ENCODE data around the gene B4GALT1.

The B4GALT1 gene

DNA sequence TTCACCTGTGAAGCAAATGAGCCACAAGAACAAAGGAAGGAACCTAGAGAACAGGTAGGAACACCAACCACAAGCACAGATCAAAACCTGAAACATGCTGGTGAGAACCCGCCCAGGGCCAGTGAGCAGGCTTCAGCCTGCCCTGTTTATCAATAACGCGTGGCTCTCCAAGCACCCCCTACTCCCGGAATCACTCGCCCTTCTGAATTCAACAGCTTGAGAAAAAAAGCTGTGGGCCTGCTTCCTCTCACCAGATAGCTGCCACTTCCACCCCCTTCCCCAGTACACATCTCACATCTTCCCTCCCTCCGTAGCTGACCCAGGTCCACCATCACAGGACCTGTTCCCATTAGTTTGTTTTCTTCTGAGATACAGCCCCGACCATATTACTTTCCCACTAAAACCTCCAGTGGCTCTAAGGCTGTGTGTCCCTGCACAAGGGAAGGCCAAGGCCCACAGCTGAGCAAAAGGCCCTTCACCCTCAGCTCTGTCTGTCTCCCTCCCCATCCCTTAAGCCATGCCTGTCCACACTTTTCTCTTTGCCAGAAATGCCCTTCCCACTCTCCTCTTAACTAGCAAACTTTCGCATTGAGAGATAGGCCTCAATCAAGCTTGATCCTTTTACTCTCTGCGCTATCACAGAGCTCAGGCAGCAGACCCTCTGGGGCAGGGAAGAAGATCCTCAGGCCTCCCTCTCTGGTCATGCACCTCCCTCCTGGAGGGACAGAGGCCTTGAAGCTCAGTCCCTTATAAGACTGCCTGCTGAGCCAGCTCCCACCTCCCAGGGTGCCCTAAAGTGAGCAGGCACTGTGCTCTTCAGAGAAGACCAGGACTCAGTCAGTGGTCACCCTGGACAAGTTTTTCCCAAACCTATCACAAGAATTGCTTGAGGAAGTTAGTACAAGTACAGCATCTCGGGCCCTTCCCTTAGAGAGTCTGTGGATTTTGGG, 30.1 kb downstream of the B4GALT1 start:
- TF ChIP-seq, protein P1, sequence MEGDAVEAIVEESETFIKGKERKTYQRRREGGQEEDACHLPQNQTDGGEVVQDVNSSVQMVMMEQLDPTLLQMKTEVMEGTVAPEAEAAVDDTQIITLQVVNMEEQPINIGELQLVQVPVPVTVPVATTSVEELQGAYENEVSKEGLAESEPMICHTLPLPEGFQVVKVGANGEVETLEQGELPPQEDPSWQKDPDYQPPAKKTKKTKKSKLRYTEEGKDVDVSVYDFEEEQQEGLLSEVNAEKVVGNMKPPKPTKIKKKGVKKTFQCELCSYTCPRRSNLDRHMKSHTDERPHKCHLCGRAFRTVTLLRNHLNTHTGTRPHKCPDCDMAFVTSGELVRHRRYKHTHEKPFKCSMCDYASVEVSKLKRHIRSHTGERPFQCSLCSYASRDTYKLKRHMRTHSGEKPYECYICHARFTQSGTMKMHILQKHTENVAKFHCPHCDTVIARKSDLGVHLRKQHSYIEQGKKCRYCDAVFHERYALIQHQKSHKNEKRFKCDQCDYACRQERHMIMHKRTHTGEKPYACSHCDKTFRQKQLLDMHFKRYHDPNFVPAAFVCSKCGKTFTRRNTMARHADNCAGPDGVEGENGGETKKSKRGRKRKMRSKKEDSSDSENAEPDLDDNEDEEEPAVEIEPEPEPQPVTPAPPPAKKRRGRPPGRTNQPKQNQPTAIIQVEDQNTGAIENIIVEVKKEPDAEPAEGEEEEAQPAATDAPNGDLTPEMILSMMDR (IDR thresholded peaks at IDR 0.05; ENCODE audit: insufficient read depth, missing control alignments): no peak
- DNase-seq (ENCODE audit: insufficient read length, low spot score): no peak
- FAIRE-seq: no peak

DNA sequence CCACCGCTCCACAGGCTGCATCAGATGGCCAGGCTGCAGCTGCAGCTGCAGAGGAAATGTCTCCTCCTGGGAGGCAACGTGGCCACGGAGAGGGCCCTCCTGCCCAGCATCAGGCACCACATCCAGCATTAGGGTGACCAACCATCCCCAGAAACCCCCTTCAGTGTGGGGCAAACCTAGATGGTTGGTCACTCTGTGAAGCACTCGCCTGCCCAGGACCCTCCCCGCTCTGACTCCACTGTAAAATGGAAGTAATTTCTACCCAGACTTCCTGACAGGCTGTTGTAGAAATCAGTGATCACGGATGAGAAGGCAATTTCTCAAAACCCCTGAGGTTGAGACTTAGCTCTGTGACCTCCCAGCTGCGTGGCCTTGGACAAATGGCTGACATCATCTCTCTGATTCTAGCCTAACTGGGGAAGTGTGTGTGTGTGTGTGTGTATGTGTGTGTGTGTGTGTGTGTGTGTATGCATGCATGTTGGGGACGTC, 31.6 kb downstream of the B4GALT1 start:
- FAIRE-seq (no peak), DNase-seq (ENCODE audit: insufficient read length, low spot score) (no peak)
- TF ChIP-seq, protein P1 (IDR thresholded peaks at IDR 0.05; ENCODE audit: insufficient read depth, missing control alignments): no peak

DNA sequence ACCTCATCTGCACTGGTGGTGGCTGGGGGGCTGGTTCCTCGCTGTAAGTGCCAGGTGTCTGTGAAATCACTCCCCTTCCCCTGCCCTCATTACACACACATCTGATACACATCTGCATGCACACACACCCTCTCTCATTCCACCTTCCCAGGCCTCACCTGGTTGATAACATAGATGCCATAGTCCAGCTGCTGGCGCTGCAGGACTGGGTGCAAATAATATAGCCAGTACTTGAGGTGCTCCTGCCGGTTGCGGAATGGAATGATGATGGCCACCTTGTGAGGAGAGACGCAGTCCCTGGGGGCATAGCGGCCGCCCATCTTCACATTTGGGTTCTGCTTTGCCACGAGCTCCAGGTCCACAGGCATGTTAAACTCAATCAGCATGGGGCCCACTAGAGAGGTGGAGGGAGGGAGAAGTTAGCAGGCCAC, 32.1 kb downstream of the B4GALT1 start:
- TF ChIP-seq, protein P1 (IDR thresholded peaks at IDR 0.05; ENCODE audit: insufficient read depth, missing control alignments): no peak
- FAIRE-seq: no peak
- DNase-seq (ENCODE audit: insufficient read length, low spot score): no peak

DNA sequence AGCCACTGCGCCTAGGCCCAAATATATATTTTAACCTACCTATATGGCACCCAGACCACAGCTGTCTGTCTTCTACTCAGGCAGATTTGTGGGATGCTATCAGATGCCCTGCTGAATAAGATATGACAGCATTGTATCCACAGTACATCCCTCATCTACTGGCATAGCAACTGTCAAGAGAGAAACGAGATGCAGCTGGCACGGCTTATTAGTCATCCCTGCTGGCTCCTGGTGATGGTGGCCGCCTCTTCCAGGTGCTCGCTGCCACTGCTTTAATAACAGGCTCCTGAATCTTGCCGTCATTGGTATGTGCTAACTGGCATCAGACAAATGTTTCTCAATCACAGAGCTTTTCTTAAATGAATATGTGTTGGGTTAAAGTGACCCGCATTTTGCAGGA, 34.0 kb downstream of the B4GALT1 start:
- TF ChIP-seq, protein P1 (IDR thresholded peaks at IDR 0.05; ENCODE audit: insufficient read depth, missing control alignments): no peak
- DNase-seq (ENCODE audit: insufficient read length, low spot score) (no peak), FAIRE-seq (no peak)

DNA sequence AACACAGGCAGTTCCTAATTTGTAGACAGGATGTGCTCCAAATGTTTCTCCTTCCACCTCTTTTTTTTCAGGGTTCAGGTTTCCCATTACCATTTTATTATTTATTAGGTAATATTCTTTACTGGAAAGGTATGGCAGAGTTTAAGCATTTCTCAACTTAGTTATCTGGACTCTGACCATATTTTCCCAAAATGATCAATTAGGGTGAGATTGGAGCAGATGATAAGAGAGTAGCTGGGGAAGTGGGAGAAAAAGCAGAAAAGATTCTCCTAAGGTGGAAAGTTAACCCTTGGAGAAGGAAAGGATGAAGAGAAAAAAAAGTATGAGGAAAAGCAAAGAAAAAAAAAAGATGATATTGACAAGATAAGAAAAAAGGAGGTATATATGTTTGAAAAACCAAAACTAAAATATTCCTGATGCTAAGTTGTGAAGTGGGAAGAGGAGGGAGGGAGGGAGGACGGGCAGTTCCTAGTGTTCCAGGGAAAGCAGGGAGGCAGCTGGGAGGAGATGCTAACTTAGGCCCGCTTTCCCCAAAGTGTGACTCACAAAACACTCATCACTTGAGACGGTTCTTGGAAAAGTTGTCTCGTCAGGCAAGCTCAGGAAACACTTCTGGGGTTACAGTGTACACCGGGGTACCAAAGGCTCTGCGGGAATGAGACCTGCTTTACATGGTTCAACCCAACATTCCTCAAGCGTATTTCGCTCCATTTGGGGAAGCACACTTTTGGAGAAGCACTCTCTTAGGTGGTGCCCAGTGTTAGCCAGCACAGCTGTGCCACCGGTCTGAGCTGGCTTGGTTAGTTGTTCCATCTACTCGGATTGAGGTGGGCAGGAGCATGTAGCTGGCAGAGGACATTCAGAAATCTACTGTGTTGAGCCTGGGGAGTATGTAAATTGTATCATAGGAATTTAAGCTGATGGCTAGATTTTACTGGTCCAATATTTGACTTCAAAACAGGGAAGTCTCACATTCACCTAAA, 35.1 kb downstream of the B4GALT1 start:
- FAIRE-seq (no peak), DNase-seq (ENCODE audit: insufficient read length, low spot score) (no peak)
- TF ChIP-seq, protein P1 (IDR thresholded peaks at IDR 0.05; ENCODE audit: insufficient read depth, missing control alignments): no peak

DNA sequence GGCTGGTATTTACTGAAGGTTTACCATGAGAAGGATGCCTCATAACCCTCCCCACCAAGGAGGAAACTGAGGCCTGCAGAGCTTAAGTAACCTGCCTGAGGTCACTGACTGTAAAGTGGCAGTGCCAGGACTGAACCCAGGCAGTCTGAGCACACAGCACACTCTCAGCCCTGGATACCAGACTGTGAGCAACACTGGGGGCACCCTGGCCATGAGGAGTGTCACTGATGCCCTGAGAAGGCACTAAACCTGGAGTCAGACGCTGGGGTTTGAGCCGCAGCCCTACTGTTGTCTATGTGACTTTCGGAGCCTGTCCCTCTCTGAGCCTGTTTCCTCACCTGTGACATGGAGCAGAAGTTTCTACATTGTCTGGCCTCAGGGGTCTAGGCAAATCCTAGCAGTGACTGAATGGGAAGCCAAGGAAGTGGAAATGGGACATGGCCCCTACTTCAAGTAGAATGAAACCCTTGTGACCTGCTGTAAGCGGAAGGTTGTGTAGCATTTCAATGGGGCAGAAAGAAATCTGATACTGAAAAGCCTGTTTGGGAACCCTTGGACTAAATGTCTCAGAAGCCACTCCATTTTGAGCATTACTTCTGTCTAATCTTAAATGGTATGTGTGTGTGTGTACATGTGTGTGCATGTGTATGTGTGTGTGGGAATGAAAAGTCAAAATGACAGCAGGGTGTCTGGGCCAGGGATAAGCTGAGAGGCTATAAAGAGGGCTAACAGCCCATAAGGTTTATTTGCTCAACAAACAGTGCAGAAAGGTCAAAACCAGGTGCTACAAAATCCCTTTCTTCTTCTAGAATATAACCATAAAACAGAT, 36.0 kb downstream of the B4GALT1 start:
- FAIRE-seq: no peak
- no peak for DNase-seq (ENCODE audit: insufficient read length, low spot score)
- TF ChIP-seq, protein P1 (IDR thresholded peaks at IDR 0.05; ENCODE audit: insufficient read depth, missing control alignments): no peak
